ENCODE results near the gene CORO2B.

GRCh38 chr15:68711406-68711805 is 132.6 kb downstream of the CORO2B start:
- TF ChIP-seq MAX (CRISPR knock-in tag; IDR thresholded peaks at IDR 0.05) = no peak
- no peak for TF ChIP-seq NR1H2 (CRISPR knock-in tag; IDR thresholded peaks at IDR 0.05)
- TF ChIP-seq DACH1 (IDR thresholded peaks at IDR 0.05; ENCODE audit: partially characterized antibody) = no peak
- TF ChIP-seq POU5F1 (IDR thresholded peaks at IDR 0.05; ENCODE audit: borderline replicate concordance, low read depth, low read length, partially characterized antibody) = no peak

Data from K562 (cell line).